ENCODE results near the gene FHIT. TPM values are rescaled to one million over a fixed set of nuclear protein-coding genes. Genes with fewer than 3 reads are reported as not detected.

Gene FHIT
- total RNA-seq, 2 donors from 2014 or later: 6.8 to 12.3 TPM

DNA sequence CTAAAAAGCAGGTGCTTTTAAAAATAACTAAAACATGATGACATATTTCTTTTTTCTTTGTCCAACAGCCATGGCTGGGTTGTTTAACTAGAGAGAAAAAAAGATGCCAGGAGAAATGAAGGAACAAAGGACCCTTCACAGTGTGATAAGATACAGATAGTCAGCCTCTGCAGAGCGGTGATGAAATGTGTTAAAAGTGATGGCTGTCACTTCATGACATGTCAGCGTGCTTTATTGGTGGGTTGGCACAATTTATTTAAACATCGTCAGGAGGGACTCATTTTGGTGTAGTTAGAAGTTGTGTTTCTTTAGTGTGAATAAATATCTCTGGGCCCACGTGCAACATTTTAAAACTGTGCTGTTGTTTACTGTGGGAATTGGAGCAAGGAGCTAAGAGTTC is 1314.1 kb downstream of the FHIT start:
- Mint-ChIP-seq H3K4me3 (no peak overlapping the region), H3K27ac (no peak overlapping the region), H3K36me3 (ENCODE audit: low read depth) (no peaks in the 10 kb centered on the region), H3K4me1 (peaks cover 11% of the 10 kb centered on the region), H3K9me3 (no peaks in the 10 kb centered on the region), H3K27me3 (ENCODE audit: insufficient read depth) (no peaks in the 10 kb centered on the region)
- Histone ChIP-seq H3K9me3 (ENCODE audit: control insufficient read depth, low read length) (no peaks in the 10 kb centered on the region), H3K4me1 (ENCODE audit: control insufficient read depth, insufficient read depth, low read length) (peaks cover 7% of the 10 kb centered on the region), H3K36me3 (ENCODE audit: control insufficient read depth, insufficient read depth, low read length) (no peaks in the 10 kb centered on the region), H3K9ac (ENCODE audit: extremely low read depth, low read length, poor library complexity, severe bottlenecking) (no peak overlapping the region), H3K4me3 (ENCODE audit: low read length) (no peak overlapping the region), H3K27ac (ENCODE audit: low read depth, low read length) (no peak overlapping the region), H3K27me3 (ENCODE audit: control insufficient read depth, insufficient read depth, low read length, poor library complexity, severe bottlenecking) (no peaks in the 10 kb centered on the region)
- WGBS, 2 experiments (ENCODE audit: insufficient coverage in 1 of 2, insufficient read length in 1 of 2): 76 to 84% methylated on average over 3 to 4 of the region's 4 CpGs
- TF ChIP-seq, protein P1, sequence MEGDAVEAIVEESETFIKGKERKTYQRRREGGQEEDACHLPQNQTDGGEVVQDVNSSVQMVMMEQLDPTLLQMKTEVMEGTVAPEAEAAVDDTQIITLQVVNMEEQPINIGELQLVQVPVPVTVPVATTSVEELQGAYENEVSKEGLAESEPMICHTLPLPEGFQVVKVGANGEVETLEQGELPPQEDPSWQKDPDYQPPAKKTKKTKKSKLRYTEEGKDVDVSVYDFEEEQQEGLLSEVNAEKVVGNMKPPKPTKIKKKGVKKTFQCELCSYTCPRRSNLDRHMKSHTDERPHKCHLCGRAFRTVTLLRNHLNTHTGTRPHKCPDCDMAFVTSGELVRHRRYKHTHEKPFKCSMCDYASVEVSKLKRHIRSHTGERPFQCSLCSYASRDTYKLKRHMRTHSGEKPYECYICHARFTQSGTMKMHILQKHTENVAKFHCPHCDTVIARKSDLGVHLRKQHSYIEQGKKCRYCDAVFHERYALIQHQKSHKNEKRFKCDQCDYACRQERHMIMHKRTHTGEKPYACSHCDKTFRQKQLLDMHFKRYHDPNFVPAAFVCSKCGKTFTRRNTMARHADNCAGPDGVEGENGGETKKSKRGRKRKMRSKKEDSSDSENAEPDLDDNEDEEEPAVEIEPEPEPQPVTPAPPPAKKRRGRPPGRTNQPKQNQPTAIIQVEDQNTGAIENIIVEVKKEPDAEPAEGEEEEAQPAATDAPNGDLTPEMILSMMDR (conservative IDR thresholded peaks at IDR 0.05): no peak
- no peak for DNase-seq

DNA sequence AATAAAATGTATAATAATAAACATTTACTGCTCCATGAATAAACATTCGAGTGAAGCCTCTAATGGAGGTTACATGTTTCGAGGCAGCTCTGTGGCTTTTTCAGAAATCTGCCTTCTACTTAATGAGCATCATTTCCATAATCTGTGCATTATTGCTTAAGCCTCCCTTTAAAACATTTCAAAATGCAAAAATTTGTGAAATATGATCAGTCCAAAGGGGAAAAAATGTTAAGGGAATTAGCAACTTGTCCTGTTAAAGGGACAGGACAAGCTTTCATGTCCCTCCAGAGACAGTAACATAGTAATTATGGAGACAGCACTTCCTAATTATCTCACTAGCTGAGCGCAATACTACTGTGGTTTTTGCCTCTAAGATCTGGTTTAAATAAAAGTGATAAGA is 1314.8 kb downstream of the FHIT start:
- Histone ChIP-seq H3K27ac (ENCODE audit: low read depth, low read length) (no peak overlapping the region), H3K4me3 (ENCODE audit: low read length) (no peak overlapping the region), H3K9ac (ENCODE audit: extremely low read depth, low read length, poor library complexity, severe bottlenecking) (no peak overlapping the region), H3K9me3 (ENCODE audit: control insufficient read depth, low read length) (no peaks in the 10 kb centered on the region), H3K36me3 (ENCODE audit: control insufficient read depth, insufficient read depth, low read length) (no peaks in the 10 kb centered on the region), H3K4me1 (ENCODE audit: control insufficient read depth, insufficient read depth, low read length) (peaks cover 7% of the 10 kb centered on the region), H3K27me3 (ENCODE audit: control insufficient read depth, insufficient read depth, low read length, poor library complexity, severe bottlenecking) (no peaks in the 10 kb centered on the region)
- H3K27ac Mint-ChIP-seq: no peak overlapping the region
- H3K9me3 Mint-ChIP-seq: no peaks in the 10 kb centered on the region
- TF ChIP-seq, protein P1 (conservative IDR thresholded peaks at IDR 0.05): no peak
- 93 to 100% methylated on average over 1 to 3 of the region's 3 CpGs for WGBS, 2 experiments (ENCODE audit: insufficient coverage in 1 of 2, insufficient read length in 1 of 2)
- peaks cover 8% of the 10 kb centered on the region for H3K4me1 Mint-ChIP-seq
- no peaks in the 10 kb centered on the region for H3K36me3 Mint-ChIP-seq (ENCODE audit: low read depth)
- DNase-seq: no peak
- H3K4me3 Mint-ChIP-seq: no peak overlapping the region
- no peaks in the 10 kb centered on the region for H3K27me3 Mint-ChIP-seq (ENCODE audit: insufficient read depth)

DNA sequence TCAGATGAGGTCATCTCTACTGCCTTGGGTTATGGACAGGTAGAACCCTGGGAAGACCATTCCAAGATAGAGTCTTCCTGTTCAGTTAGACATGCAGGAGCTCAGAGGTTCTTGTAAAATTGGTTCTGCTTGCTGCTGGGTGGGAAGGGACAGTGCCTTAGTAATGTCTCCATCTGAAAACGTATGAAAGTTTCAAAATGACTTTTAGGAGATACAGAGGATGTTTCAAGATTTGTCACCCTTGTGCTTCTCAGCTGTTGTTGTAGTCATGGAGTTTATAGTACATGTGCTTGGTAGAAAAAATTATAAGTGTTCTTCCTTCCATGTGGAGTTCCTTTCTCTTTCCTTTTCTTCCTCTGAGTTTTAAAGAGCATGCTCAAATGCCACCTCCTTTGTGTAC is 1316.2 kb downstream of the FHIT start:
- H3K36me3 ChIP-seq (ENCODE audit: control insufficient read depth, insufficient read depth, low read length): no peaks in the 10 kb centered on the region
- H3K9ac ChIP-seq (ENCODE audit: extremely low read depth, low read length, poor library complexity, severe bottlenecking): no peak overlapping the region
- H3K4me3 ChIP-seq (ENCODE audit: low read length): no peak overlapping the region
- DNase-seq: no peak
- no peaks in the 10 kb centered on the region for H3K9me3 Mint-ChIP-seq
- TF ChIP-seq, protein P1 (conservative IDR thresholded peaks at IDR 0.05): no peak
- H3K9me3 ChIP-seq (ENCODE audit: control insufficient read depth, low read length): no peaks in the 10 kb centered on the region
- no peaks in the 10 kb centered on the region for H3K27me3 ChIP-seq (ENCODE audit: control insufficient read depth, insufficient read depth, low read length, poor library complexity, severe bottlenecking)
- no peaks in the 10 kb centered on the region for H3K27me3 Mint-ChIP-seq (ENCODE audit: insufficient read depth)
- no peak overlapping the region for H3K27ac ChIP-seq (ENCODE audit: low read depth, low read length)
- peaks cover 8% of the 10 kb centered on the region for H3K4me1 Mint-ChIP-seq
- WGBS, 2 experiments (ENCODE audit: insufficient coverage in 1 of 2, insufficient read length in 1 of 2): 90 to 100% methylated on average over 1 of the region's 1 CpG
- no peaks in the 10 kb centered on the region for H3K36me3 Mint-ChIP-seq (ENCODE audit: low read depth)
- no peak overlapping the region for H3K4me3 Mint-ChIP-seq
- H3K27ac Mint-ChIP-seq: no peak overlapping the region
- peaks cover 7% of the 10 kb centered on the region for H3K4me1 ChIP-seq (ENCODE audit: control insufficient read depth, insufficient read depth, low read length)
